Measurements from ENCODE around the gene GCNT2. TPM values are rescaled to one million over a fixed set of nuclear protein-coding genes. Genes with fewer than 3 reads are reported as not detected.

GCNT2 gene
- total and polyA plus RNA-seq, 2 of the 8 experiments (the other 6 are each of a cell fraction or from before 2014, with no cell fraction given), result 19.3 to 52.5 TPM

- Histone ChIP-seq H3K79me1 (ENCODE audit: low read depth, low read length) (no peaks in the 10 kb centered on the region), H3K27me3 (replicated peaks in 1 of 4; ENCODE audit: control insufficient read depth in 3 of 4, extremely low read depth in 1 of 4, insufficient read depth in 3 of 4, low read length in 3 of 4) (no peaks in the 10 kb centered on the region), H4K8ac (ENCODE audit: extremely low read depth, insufficient read depth, low read length) (no peak overlapping the region), H3K36me3 (ENCODE audit: control insufficient read depth in 2 of 4, insufficient read depth in 4 of 4, low read length in 3 of 4) (no peaks in the 10 kb centered on the region), H3K4me1 (replicated peaks in 1 of 4; ENCODE audit: control insufficient read depth in 3 of 4, insufficient read depth in 4 of 4, low read length in 3 of 4) (peaks cover 0 to 3% (median 2%) of the 10 kb centered on the region in 4 experiments; a peak in 3 of 7 replicates), H3K14ac (ENCODE audit: insufficient read length) (no peak overlapping the region), H3K23ac (ENCODE audit: insufficient read length) (no peak overlapping the region), H3K9me3 (ENCODE audit: insufficient read depth in 2 of 2, low read depth in 1 of 2, low read length in 1 of 2) (no peaks in the 10 kb centered on the region), H2AFZ (ENCODE audit: low read length) (no peak overlapping the region), H3K4ac (replicated peaks; ENCODE audit: insufficient read length, low read depth, low read length) (no peak overlapping the region), H3K4me3 (ENCODE audit: extremely low read depth in 1 of 4, insufficient read depth in 2 of 4, low read depth in 3 of 4, low read length in 4 of 4) (no peak overlapping the region), H3K23me2 (ENCODE audit: low read depth, low read length) (no peaks in the 10 kb centered on the region), H4K20me1 (replicated peaks in 1 of 2; ENCODE audit: control insufficient read depth in 1 of 2, insufficient read depth in 2 of 2, low read length in 2 of 2) (no peaks in the 10 kb centered on the region), H3K18ac (ENCODE audit: extremely low read depth, low read length) (no peak overlapping the region), H2AK5ac (ENCODE audit: low read depth, low read length) (no peak overlapping the region), H4K5ac (ENCODE audit: insufficient read length, low read depth, low read length) (no peak overlapping the region), H2BK12ac (ENCODE audit: low read depth, low read length) (no peak overlapping the region), H3K9ac (replicated peaks in 1 of 4; ENCODE audit: extremely low read depth in 1 of 4, low read depth in 3 of 4, low read length in 3 of 4) (no peak overlapping the region), H2BK15ac (ENCODE audit: low read length) (no peak overlapping the region), H4K91ac (replicated peaks; ENCODE audit: insufficient read length, low read length) (no peak overlapping the region), H2BK20ac (ENCODE audit: low read length) (no peak overlapping the region), H3K27ac (ENCODE audit: low read depth, low read length) (no peak overlapping the region), H3K4me2 (ENCODE audit: insufficient read depth in 1 of 2, low read depth in 2 of 2, low read length in 2 of 2) (no peak overlapping the region), H2BK120ac (replicated peaks; ENCODE audit: low read depth, low read length) (no peak overlapping the region), H2BK5ac (ENCODE audit: low read depth, low read length) (no peak overlapping the region), H3K56ac (replicated peaks; ENCODE audit: insufficient read length, low read depth, low read length) (no peak overlapping the region), H3K79me2 (ENCODE audit: control insufficient read depth in 1 of 2, insufficient read depth in 2 of 2, low read length in 2 of 2) (no peaks in the 10 kb centered on the region)
- 88% methylated on average over 5 of the region's 5 CpGs; no CpG with 5 or more reads in 1 of the 2 experiments for WGBS, 2 experiments (ENCODE audit: extremely low coverage in 1 of 2, insufficient coverage in 1 of 2, insufficient read length in 1 of 2, insufficient replicate concordance in 2 of 2, low coverage in 1 of 2, low lambda C conversion rate in 2 of 2, missing lambda C conversion rate in 1 of 2)
- no peak for FAIRE-seq
- DNase-seq (ENCODE audit: low read depth in 1 of 2, low spot score in 2 of 2), result no peak
- ChIA-PET CTCF (ENCODE audit: partially characterized antibody) (interaction anchor here (0.6 to 8.5 kb wide), 6 partner anchors 16 to 1471 kb away, joined by 3 to 66 read pairs (median 3); no protein-coding TSS in a partner anchor), POLR2A (ENCODE audit: partially characterized antibody) (interaction anchor here (0.6 kb wide), 1 partner anchor 11 kb away, joined by 3 read pairs; no protein-coding TSS in a partner anchor)
- TF ChIP-seq EGR1 (IDR thresholded peaks at IDR 0.05; ENCODE audit: borderline replicate concordance, low read depth, low read length) (no peak), POLR2AphosphoS5 (IDR thresholded peaks at IDR 0.05; ENCODE audit: low read depth, low read length) (no peak), TAF7 (optimal IDR thresholded peaks at IDR 0.05; ENCODE audit: borderline replicate concordance, low read depth, low read length) (no peak), BCL11A (IDR thresholded peaks at IDR 0.05; ENCODE audit: low read depth in 2 of 2, low read length in 2 of 2) (no peak), TCF12 (IDR thresholded peaks at IDR 0.05; ENCODE audit: low read depth, low read length) (no peak), BACH1 (IDR thresholded peaks at IDR 0.05; ENCODE audit: low read length) (no peak), RBBP5 (IDR thresholded peaks at IDR 0.05; ENCODE audit: borderline replicate concordance, low read depth, low read length) (no peak)
Measured at GRCh38 chr6:10507715-10508114, 13.4 kb upstream of the GCNT2 start.
